ENCODE results near the gene AXIN2.

- no peak for TF ChIP-seq CTCF (IDR thresholded peaks at IDR 0.05; ENCODE audit: borderline replicate concordance, extremely low read depth, low read length, poor library complexity, severe bottlenecking)
- TF ChIP-seq EZH2 (IDR thresholded peaks at IDR 0.05; ENCODE audit: borderline replicate concordance, low read depth, low read length, severe bottlenecking): no peak
Measured at GRCh38 chr17:65573282-65573602, 11.8 kb upstream of the AXIN2 start.
